ENCODE data around the gene XK. TPM values are rescaled to one million over a fixed set of nuclear protein-coding genes. Genes with fewer than 3 reads are reported as not detected.

The XK gene
- total and polyA plus RNA-seq, 9 of the 15 experiments (the other 6 are each of a cell fraction or from before 2014, with no cell fraction given) = 4.0 to 21.6 (median 11.6) TPM

DNA sequence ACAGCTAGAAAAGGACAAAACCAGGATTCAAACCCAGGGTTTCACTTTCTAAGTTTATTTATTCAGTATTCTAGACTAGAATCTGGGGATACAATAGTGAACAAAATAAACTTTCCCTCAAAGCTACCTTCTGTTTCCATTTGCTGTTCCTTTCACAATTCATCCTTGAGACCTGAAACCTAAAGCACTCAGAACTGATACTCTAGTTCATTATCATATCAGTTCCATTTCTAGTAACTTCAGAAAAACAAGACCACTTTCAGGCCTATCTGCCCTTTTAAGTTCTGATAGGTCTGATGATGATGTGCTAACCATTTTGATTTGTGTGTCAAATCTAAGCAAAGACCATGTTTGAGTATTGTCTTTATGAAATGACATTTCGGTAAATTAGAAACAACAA lies 7.8 kb upstream of the XK start:
- no peaks in the 10 kb centered on the region for H4K20me1 ChIP-seq (replicated peaks; ENCODE audit: control insufficient read depth, insufficient read depth, low read length)
- H3K27me3 ChIP-seq (ENCODE audit: control insufficient read depth in 2 of 2, insufficient read depth in 2 of 2, low read length in 2 of 2) = no peaks in the 10 kb centered on the region
- H3K9me1 ChIP-seq (ENCODE audit: control insufficient read depth, insufficient read depth, low read length) = no peaks in the 10 kb centered on the region
- WGBS (ENCODE audit: insufficient coverage, low coverage, missing lambda C conversion rate) = 33% methylated on average over 1 of the region's 1 CpG
- no peaks in the 10 kb centered on the region for H3K36me3 ChIP-seq (ENCODE audit: control insufficient read depth, insufficient read depth, low read length)
- H3K9me3 ChIP-seq (replicated peaks; ENCODE audit: control insufficient read depth, insufficient read depth, low read depth, low read length) = no peaks in the 10 kb centered on the region
- H3K4me3 ChIP-seq = no peak overlapping the region
- no peak overlapping the region for H3K4me2 ChIP-seq (ENCODE audit: insufficient read depth, low read length)
- DNase-seq (ENCODE audit: extremely low read depth in 1 of 4, low spot score in 3 of 4) (no peak), FAIRE-seq (no peak), ATAC-seq (no peak)
- in situ Hi-C loops (cut with MboI) (no loop called here), intact Hi-C loops (cut with micrococcal nuclease) (no loop called here)
- TF ChIP-seq, protein P1, sequence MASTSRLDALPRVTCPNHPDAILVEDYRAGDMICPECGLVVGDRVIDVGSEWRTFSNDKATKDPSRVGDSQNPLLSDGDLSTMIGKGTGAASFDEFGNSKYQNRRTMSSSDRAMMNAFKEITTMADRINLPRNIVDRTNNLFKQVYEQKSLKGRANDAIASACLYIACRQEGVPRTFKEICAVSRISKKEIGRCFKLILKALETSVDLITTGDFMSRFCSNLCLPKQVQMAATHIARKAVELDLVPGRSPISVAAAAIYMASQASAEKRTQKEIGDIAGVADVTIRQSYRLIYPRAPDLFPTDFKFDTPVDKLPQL (IDR thresholded peaks at IDR 0.05; ENCODE audit: extremely low read depth, insufficient read length) = no peak
- no peak for TF ChIP-seq CBX2 (IDR thresholded peaks at IDR 0.05; ENCODE audit: insufficient read depth, low read length, poor library complexity, severe bottlenecking)
- TF ChIP-seq HNRNPLL (IDR thresholded peaks at IDR 0.05; ENCODE audit: low read depth, low read length, poor library complexity, severe bottlenecking) = no peak
- no peak for TF ChIP-seq ELF2 (CRISPR knock-in tag; IDR thresholded peaks at IDR 0.05)
- no peak for TF ChIP-seq JUN (IDR thresholded peaks at IDR 0.05; ENCODE audit: borderline replicate concordance, low read depth, low read length)
- no peak for TF ChIP-seq JUN (CRISPR knock-in tag; IDR thresholded peaks at IDR 0.05; ENCODE audit: borderline replicate concordance)
- TF ChIP-seq, protein P2, sequence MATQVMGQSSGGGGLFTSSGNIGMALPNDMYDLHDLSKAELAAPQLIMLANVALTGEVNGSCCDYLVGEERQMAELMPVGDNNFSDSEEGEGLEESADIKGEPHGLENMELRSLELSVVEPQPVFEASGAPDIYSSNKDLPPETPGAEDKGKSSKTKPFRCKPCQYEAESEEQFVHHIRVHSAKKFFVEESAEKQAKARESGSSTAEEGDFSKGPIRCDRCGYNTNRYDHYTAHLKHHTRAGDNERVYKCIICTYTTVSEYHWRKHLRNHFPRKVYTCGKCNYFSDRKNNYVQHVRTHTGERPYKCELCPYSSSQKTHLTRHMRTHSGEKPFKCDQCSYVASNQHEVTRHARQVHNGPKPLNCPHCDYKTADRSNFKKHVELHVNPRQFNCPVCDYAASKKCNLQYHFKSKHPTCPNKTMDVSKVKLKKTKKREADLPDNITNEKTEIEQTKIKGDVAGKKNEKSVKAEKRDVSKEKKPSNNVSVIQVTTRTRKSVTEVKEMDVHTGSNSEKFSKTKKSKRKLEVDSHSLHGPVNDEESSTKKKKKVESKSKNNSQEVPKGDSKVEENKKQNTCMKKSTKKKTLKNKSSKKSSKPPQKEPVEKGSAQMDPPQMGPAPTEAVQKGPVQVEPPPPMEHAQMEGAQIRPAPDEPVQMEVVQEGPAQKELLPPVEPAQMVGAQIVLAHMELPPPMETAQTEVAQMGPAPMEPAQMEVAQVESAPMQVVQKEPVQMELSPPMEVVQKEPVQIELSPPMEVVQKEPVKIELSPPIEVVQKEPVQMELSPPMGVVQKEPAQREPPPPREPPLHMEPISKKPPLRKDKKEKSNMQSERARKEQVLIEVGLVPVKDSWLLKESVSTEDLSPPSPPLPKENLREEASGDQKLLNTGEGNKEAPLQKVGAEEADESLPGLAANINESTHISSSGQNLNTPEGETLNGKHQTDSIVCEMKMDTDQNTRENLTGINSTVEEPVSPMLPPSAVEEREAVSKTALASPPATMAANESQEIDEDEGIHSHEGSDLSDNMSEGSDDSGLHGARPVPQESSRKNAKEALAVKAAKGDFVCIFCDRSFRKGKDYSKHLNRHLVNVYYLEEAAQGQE (IDR thresholded peaks at IDR 0.05; ENCODE audit: borderline replicate concordance) = no peak
- TF ChIP-seq, protein P2 (CRISPR knock-in tag; IDR thresholded peaks at IDR 0.05; ENCODE audit: low read depth) = no peak
- TF ChIP-seq SNIP1 (IDR thresholded peaks at IDR 0.05; ENCODE audit: low read depth) = no peak
- no peak for TF ChIP-seq ZEB2 (IDR thresholded peaks at IDR 0.05)
- TF ChIP-seq CSDE1 (IDR thresholded peaks at IDR 0.05) = no peak
- BruUV-seq (replicated peaks) = no TSS peak
- H3K27ac ChIP-seq (ENCODE audit: extremely low read depth, low read depth, low read length) = no peak overlapping the region
- H3K79me2 ChIP-seq (ENCODE audit: control insufficient read depth, insufficient read depth, low read length) = no peaks in the 10 kb centered on the region
- H2AFZ ChIP-seq (ENCODE audit: low read depth, low read length) = no peak overlapping the region
- H3K9ac ChIP-seq (ENCODE audit: insufficient read depth in 1 of 2, low read depth in 2 of 2, low read length in 2 of 2) = no peak overlapping the region
- ChIA-PET CTCF (ENCODE audit: low intra/inter-chr PET ratio) (no interaction called here), POLR2A (no interaction called here)
- H3K4me1 ChIP-seq (replicated peaks in 1 of 2; ENCODE audit: control insufficient read depth in 2 of 2, insufficient read depth in 2 of 2, low read length in 2 of 2) = peaks cover 0 to 17% of the 10 kb centered on the region in 2 experiments; a peak in 2 of 5 replicates

Data from K562 (cell line).